ENCODE results near the gene PUM1. TPM values are rescaled to one million over a fixed set of nuclear protein-coding genes. Genes with fewer than 3 reads are reported as not detected.
A peak's percentile ranks its signal among the peaks of the same experiment; 100 is the strongest.
"Not testable (repeated sequence)": the region's sequence is repeated elsewhere in the genome, so short reads cannot be mapped to it uniquely, and the experiment has no call there.

PUM1 gene
- total RNA-seq, 1 experiment from 2014 or later = 50.3 TPM

GRCh38 chr1:31064718-31065309 is 703 bp downstream of the PUM1 start:
- DNase-seq (ENCODE audit: low read depth) = no peak

- no peak for DNase-seq (ENCODE audit: low read depth)
Measured at GRCh38 chr1:31064111-31064717, 1.3 kb downstream of the PUM1 start.

GRCh38 chr1:31063631-31064030 is 1.9 kb downstream of the PUM1 start:
- no peak for DNase-seq (ENCODE audit: low read depth)

- no peak for DNase-seq (ENCODE audit: low read depth)
Measured at GRCh38 chr1:31062867-31063380, 2.6 kb downstream of the PUM1 start.

GRCh38 chr1:31062162-31062866 is 3.2 kb downstream of the PUM1 start:
- DNase-seq (ENCODE audit: low read depth) = not testable (repeated sequence)

- no peak for DNase-seq (ENCODE audit: low read depth)
Measured at GRCh38 chr1:31058012-31058411, 7.5 kb downstream of the PUM1 start.

GRCh38 chr1:31055953-31056352 is 9.6 kb downstream of the PUM1 start:
- DNase-seq (ENCODE audit: low read depth) = no peak

- DNase-seq (ENCODE audit: low read depth) = no peak
Measured at GRCh38 chr1:31055501-31055900, 10.0 kb downstream of the PUM1 start.

GRCh38 chr1:31054958-31055481 is 10.5 kb downstream of the PUM1 start:
- no peak for DNase-seq (ENCODE audit: low read depth)

GRCh38 chr1:31054349-31054748 is 11.2 kb downstream of the PUM1 start:
- DNase-seq (ENCODE audit: low read depth) = peak; percentile 55

- peak; percentile 36 for DNase-seq (ENCODE audit: low read depth)
Measured at GRCh38 chr1:31052613-31053012, 12.9 kb downstream of the PUM1 start.

GRCh38 chr1:31051611-31052010 is 13.9 kb downstream of the PUM1 start:
- no peak for DNase-seq (ENCODE audit: low read depth)

GRCh38 chr1:31047507-31047906 is 18.0 kb downstream of the PUM1 start:
- not testable (repeated sequence) for DNase-seq (ENCODE audit: low read depth)

GRCh38 chr1:31043631-31044030 is 21.9 kb downstream of the PUM1 start:
- DNase-seq (ENCODE audit: low read depth) = no peak

- no peak for DNase-seq (ENCODE audit: low read depth)
Measured at GRCh38 chr1:31042656-31043055, 22.9 kb downstream of the PUM1 start.

GRCh38 chr1:31041529-31041928 is 24.0 kb downstream of the PUM1 start:
- no peak for DNase-seq (ENCODE audit: low read depth)

- DNase-seq (ENCODE audit: low read depth) = no peak
Measured at GRCh38 chr1:31040038-31040437, 25.5 kb downstream of the PUM1 start.

GRCh38 chr1:31038935-31039334 is 26.6 kb downstream of the PUM1 start:
- not testable (repeated sequence) for DNase-seq (ENCODE audit: low read depth)

- DNase-seq (ENCODE audit: low read depth) = peak; percentile 34
Measured at GRCh38 chr1:31038360-31038759, 27.2 kb downstream of the PUM1 start.

GRCh38 chr1:31036749-31037500 is 28.6 kb downstream of the PUM1 start:
- peak; percentile 15 for DNase-seq (ENCODE audit: low read depth)

GRCh38 chr1:31033598-31033997 is 31.9 kb downstream of the PUM1 start:
- no peak for DNase-seq (ENCODE audit: low read depth)

GRCh38 chr1:31032266-31032665 is 33.3 kb downstream of the PUM1 start:
- no peak for DNase-seq (ENCODE audit: low read depth)

All from LHCN-M2 (cell line).